Endothelial cell of umbilical vein (primary cell): ENCODE measurements around the gene MTMR3.

Source experiments
- EZH2 ChIP-seq: IDR thresholded peaks from 2 replicates; pipeline ENCODE4 v1.6.1; 2012; ENCODE audit warnings: borderline replicate concordance, low read depth, mild to moderate bottlenecking, moderate library complexity, low read length, inconsistent platforms; ENCODE audit not compliant: severe bottlenecking
- FOS ChIP-seq: IDR thresholded peaks from 2 replicates; pipeline ENCODE4 v1.6.1; 2011; ENCODE audit warnings: mild to moderate bottlenecking, low read length, moderate library complexity, borderline replicate concordance; ENCODE audit not compliant: insufficient read depth
- GATA2 ChIP-seq: IDR thresholded peaks from 2 replicates; pipeline ENCODE4 v1.7.0; 2011; ENCODE audit warnings: low read depth, mild to moderate bottlenecking, moderate library complexity, mixed read lengths, low read length; ENCODE audit not compliant: insufficient read length, insufficient read depth
- JUN ChIP-seq: IDR thresholded peaks from 2 replicates; pipeline ENCODE4 v1.6.1; 2011; ENCODE audit warnings: borderline replicate concordance, low read depth; ENCODE audit not compliant: insufficient read length, insufficient read depth
- MYC ChIP-seq: IDR thresholded peaks from one replicate; pipeline ENCODE4 v1.6.1; 2011; ENCODE audit warnings: mild to moderate bottlenecking, low read depth, low read length
- POLR2A ChIP-seq: IDR thresholded peaks from 2 replicates; pipeline ENCODE4 v1.6.1; 2012; ENCODE audit warnings: low read depth, mild to moderate bottlenecking, control low read depth, low read length
- POLR2AphosphoS5 ChIP-seq: IDR thresholded peaks from 2 replicates; pipeline ENCODE4 v1.6.1; 2012; ENCODE audit warnings: low read depth, mild to moderate bottlenecking, control low read depth, low read length, moderate library complexity; ENCODE audit not compliant: insufficient read depth
- TF ChIP-seq, protein P1 (sequence below): IDR thresholded peaks from 2 replicates; pipeline ENCODE4 v1.6.1; 2011; ENCODE audit not compliant: insufficient read depth, insufficient read length
- TF ChIP-seq, protein P2 (sequence below), 2 donors: IDR thresholded peaks; 1 replicate in 1 of 2; 2 replicates in 1 of 2; pipeline ENCODE4 v1.5.1; 2011; ENCODE audit warnings: low read length in 2 of 2, mild to moderate bottlenecking in 2 of 2, moderate library complexity in 2 of 2, control low read depth in 1 of 2, inconsistent platforms in 1 of 2, low read depth in 1 of 2; ENCODE audit not compliant: insufficient read depth in 1 of 2; ENCODE audit errors: extremely low read depth in 1 of 2

DNA sequence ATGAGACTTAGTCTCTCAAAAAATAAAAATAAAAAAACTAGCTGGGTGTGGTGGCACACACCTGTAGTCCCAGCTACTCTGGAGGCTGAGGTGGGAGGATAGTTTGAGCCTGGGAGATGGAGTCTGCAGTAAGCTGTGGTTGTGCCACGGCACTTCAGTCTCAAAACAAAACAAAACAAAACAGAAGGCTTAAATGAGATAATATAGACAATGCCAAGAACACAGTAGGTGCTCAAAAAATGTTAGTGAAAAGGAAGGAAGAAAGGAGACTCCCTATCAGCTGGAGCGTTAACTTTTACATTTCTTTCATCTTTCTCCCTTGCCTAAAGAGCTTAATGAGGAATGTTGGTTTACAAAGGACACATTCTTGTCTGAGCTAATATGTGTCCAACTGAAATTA lies 40.8 kb upstream of the MTMR3 start:
- TF ChIP-seq, protein P1, sequence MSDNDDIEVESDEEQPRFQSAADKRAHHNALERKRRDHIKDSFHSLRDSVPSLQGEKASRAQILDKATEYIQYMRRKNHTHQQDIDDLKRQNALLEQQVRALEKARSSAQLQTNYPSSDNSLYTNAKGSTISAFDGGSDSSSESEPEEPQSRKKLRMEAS, result no peak
- no peak for TF ChIP-seq EZH2
- TF ChIP-seq MYC, result no peak
- TF ChIP-seq POLR2AphosphoS5, result no peak
- no peak for TF ChIP-seq POLR2A
- TF ChIP-seq, protein P2, sequence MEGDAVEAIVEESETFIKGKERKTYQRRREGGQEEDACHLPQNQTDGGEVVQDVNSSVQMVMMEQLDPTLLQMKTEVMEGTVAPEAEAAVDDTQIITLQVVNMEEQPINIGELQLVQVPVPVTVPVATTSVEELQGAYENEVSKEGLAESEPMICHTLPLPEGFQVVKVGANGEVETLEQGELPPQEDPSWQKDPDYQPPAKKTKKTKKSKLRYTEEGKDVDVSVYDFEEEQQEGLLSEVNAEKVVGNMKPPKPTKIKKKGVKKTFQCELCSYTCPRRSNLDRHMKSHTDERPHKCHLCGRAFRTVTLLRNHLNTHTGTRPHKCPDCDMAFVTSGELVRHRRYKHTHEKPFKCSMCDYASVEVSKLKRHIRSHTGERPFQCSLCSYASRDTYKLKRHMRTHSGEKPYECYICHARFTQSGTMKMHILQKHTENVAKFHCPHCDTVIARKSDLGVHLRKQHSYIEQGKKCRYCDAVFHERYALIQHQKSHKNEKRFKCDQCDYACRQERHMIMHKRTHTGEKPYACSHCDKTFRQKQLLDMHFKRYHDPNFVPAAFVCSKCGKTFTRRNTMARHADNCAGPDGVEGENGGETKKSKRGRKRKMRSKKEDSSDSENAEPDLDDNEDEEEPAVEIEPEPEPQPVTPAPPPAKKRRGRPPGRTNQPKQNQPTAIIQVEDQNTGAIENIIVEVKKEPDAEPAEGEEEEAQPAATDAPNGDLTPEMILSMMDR (IDR thresholded peaks at IDR 0.05; ENCODE audit: extremely low read depth in 1 of 2, insufficient read depth in 1 of 2, low read depth in 1 of 2, low read length in 2 of 2), result no peak
- no peak for TF ChIP-seq JUN
- TF ChIP-seq FOS, result no peak
- no peak for TF ChIP-seq GATA2
